RWPE1 (cell line): ENCODE data around the gene RBFOX2.

Experiments used
- CTCF ChIA-PET: fragments of 350-600 bp; sonication (Branson Sonifier 250); formaldehyde crosslinking; extraction: SDS; loops from one replicate; lab custom pipeline; 2021; lab: Yijun Ruan, JAX
- POLR2A ChIA-PET: fragments of 400-600 bp; formaldehyde crosslinking; extraction: SDS; loops from one replicate; lab custom pipeline; 2020; ENCODE audit warnings: antibody characterized with exemption; ENCODE audit not compliant: low non-redundant PET; lab: Yijun Ruan, JAX
- DNase-seq: peaks from one replicate; pipeline ENCODE4 v3.0.0; 2012; ENCODE audit warnings: low spot score
- H3K27ac ChIP-seq: fragments of 450-650 bp; 2 replicates; pipeline ENCODE4 v1.5.1; 2017
- TF ChIP-seq, protein P1 (sequence below): fragments of 450-650 bp; conservative IDR thresholded peaks from 2 replicates; pipeline ENCODE4 v1.5.1; 2017; ENCODE audit warnings: low read depth, mild to moderate bottlenecking

Gene RBFOX2

GRCh38 chr22:35893698-35894097 lies 134.9 kb downstream of the RBFOX2 start:
- no peak for DNase-seq
- no peak overlapping the region for H3K27ac ChIP-seq
- ChIA-PET CTCF (interaction anchor here (0.6 to 1.1 kb wide), 2 partner anchors 12 to 231 kb away, joined by 3 read pairs; no protein-coding TSS in a partner anchor), POLR2A (no interaction called here)
- TF ChIP-seq, protein P1, sequence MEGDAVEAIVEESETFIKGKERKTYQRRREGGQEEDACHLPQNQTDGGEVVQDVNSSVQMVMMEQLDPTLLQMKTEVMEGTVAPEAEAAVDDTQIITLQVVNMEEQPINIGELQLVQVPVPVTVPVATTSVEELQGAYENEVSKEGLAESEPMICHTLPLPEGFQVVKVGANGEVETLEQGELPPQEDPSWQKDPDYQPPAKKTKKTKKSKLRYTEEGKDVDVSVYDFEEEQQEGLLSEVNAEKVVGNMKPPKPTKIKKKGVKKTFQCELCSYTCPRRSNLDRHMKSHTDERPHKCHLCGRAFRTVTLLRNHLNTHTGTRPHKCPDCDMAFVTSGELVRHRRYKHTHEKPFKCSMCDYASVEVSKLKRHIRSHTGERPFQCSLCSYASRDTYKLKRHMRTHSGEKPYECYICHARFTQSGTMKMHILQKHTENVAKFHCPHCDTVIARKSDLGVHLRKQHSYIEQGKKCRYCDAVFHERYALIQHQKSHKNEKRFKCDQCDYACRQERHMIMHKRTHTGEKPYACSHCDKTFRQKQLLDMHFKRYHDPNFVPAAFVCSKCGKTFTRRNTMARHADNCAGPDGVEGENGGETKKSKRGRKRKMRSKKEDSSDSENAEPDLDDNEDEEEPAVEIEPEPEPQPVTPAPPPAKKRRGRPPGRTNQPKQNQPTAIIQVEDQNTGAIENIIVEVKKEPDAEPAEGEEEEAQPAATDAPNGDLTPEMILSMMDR: no peak

- TF ChIP-seq, protein P1: no peak
- POLR2A ChIA-PET: no interaction called here
- H3K27ac ChIP-seq: no peak overlapping the region
- no peak for DNase-seq
- CTCF ChIA-PET: no interaction called here
These were observed 136.4 kb downstream of the RBFOX2 start for GRCh38 chr22:35892192-35892591.

DNA sequence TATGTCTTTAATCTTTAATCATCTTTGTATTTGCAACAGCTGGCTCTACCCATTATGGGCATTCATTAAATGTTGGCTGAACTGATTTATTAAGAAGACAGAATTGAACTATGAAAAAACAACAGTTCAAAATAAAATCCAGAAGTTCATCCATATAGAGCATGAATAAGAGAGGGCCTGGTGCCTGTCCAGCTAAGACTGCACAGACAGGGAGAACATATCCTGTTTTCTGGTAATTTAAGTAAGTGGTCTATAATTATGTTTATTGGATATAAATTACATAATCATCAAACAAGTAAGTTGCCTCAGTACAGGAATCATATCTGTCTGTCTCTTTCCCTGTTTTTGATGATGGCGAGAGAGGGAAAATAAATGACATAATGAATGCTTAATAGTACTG lies 137.2 kb downstream of the RBFOX2 start:
- ChIA-PET POLR2A (no interaction called here), CTCF (no interaction called here)
- DNase-seq: no peak
- H3K27ac ChIP-seq: no peak overlapping the region
- TF ChIP-seq, protein P1: no peak

DNA sequence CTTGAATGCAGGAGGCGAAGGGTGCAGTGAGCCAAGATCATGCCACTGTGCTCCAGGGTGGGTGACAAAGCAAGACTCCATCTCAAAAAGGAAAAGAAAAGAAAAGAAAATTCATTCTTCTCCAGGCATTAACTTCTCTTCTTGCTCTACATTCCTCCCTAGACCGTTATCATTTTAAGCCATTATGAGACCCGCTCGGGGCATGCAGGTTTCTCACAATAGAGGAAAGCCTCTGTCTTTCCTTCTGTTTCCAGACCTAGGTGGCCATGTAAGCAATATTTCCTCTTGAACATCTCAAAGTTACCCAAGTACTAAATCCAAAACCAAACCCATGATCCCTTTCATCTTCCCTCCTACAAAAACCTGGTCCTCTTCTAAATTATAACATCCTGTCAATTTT lies 139.6 kb downstream of the RBFOX2 start:
- TF ChIP-seq, protein P1: no peak
- H3K27ac ChIP-seq: no peak overlapping the region
- DNase-seq: no peak
- POLR2A ChIA-PET: no interaction called here
- CTCF ChIA-PET: no interaction called here

GRCh38 chr22:35888181-35888870 lies 140.3 kb downstream of the RBFOX2 start:
- no peak for DNase-seq
- CTCF ChIA-PET: no interaction called here
- TF ChIP-seq, protein P1: no peak
- POLR2A ChIA-PET: no interaction called here
- H3K27ac ChIP-seq: no peak overlapping the region

DNA sequence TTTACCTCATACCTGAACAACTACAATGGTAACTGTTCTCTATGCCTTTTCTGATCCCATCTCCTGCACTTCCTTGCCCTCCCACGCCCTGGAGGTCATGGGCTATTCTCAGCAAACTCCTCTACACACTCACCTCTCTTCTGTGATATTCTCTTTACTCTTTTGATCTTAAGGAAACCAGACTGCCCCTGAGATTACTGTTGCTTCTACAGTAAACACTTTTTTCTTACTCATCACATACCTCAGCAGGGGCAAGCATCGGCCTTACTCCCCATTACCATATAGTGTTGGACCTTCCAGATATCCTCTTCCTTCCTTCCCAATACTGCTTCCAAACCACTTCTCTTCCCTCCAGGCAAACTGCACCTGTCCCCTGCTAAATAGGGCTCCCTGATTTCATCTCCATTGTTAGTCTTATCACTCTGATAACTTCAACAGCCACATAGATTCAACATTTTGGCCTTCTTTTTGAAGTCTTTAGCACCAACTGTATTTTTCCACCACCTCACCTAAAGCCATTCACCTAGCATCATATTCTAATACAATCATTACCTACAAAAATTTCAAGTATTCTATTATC lies 141.2 kb downstream of the RBFOX2 start:
- TF ChIP-seq, protein P1: no peak
- ChIA-PET CTCF (no interaction called here), POLR2A (no interaction called here)

More for the DNA sequence above, 141.2 kb downstream of the RBFOX2 start:
- DNase-seq: no peak
- H3K27ac ChIP-seq: no peak overlapping the region
